Stimulated activated CD4-positive, alpha-beta T cell treated with anti-CD3 and anti-CD28 coated beads, Interleukin-15, amount 100 ng/mL, for 48 hours (primary cell): Measurements from ENCODE around the gene ATOH7.
"Not testable (repeated sequence)": the region's sequence is repeated elsewhere in the genome, so short reads cannot be mapped to it uniquely, and the experiment has no call there.

ENCODE experiments used
- DNase-seq, 2 donors: peaks; one replicate each; pipeline ENCODE4 v3.0.0-alpha.2; 2020; ENCODE audit warnings: low read depth in 2 of 2

Gene ATOH7

GRCh38 chr10:68231817-68232251, at the start of gene ATOH7:
Gene ATOH7 (minus strand): TSS chr10:68232113. CDS start chr10:68231677, 436 bp downstream.
- no peak for DNase-seq

DNA sequence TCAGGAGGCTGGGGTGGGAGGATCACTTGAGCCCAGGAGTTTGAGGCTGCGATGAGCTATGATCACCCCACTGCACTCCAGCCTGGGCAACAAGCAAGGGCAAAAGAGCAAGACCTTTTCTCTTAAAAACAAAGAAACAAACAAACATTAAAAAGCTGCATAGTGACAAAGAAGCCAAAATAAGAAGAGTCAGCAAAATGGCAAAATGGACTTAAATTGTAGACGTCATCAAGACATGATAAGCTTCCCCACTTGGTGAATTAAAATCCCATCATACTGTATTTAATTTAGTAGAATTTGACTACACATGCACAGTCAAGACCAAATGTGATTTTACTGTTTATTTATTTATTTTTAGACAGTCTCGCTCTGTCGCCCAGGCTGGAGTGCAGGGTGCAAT, 48.8 kb upstream of the ATOH7 start:
- DNase-seq, result no peak

DNA sequence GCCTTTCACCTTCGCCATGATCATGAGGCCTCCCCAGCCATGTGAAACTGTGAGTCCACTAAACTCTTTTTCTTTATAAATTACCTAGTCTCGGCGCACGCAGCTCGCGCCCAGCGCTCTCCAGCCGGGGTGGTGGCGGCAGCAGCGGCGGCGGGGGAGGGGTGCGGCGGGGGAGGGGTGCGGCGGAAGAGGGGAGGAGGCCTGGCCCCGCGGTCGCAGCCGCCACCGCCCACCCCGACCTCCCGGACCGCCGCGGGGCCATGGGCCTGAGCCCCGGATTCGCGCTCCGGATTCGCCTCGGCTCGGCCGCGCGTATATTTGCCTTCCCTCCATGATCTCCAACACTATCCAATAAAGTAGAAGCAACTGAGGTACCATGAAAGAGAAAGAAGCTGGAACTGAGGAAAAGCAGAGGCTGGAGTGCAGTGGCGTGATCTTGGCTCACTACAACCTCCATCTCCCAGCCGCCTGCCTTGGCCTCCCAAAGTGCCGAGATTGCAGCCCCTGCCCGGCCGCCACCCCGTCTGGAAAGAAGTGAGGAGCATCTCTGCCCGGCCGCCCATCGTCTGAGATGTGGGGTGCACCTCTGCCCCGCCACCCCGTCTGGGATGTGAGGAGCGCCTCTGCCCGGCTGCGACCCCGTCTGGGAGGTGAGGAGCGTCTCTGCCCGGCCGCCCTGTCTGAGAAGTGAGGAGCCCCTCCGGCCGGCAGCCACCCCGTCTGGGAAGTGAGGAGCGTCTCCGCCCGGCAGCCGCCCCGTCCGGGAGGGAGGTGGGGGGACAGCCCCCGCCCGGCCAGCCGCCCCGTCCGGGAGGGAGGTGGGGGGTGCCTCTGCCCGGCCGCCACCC, 47.2 kb upstream of the ATOH7 start:
- DNase-seq, result not testable (repeated sequence)

GRCh38 chr10:68277814-68278213, 45.9 kb upstream of the ATOH7 start:
- DNase-seq, result not testable (repeated sequence)

GRCh38 chr10:68276224-68276623, 44.3 kb upstream of the ATOH7 start:
- DNase-seq, result no peak

DNA sequence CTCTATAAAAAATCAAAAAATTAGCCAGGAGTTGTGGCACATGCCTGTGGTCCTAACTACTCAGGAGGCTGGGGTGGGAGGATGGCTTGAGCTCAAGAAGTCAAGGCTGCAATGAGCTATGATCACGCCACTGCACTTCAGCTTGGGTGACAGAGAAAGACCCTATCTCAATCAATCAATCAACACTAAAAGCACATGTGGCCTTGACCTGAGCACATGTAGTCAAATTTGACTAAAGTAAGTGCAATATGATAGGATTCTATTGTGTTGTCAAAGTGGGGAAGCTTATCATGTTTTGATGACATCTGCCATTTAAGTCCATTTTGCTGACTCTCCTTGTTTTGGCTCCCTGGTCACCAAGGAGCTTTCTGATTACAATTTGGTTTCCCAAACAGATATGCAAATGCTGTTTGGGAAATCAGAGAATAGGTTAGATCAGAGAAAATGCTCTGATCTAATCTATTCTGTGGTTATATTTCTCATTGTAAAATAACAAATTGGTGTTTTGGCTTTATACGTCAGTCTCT, 43.8 kb upstream of the ATOH7 start:
- no peak for DNase-seq

- DNase-seq, result no peak
These were observed 40.9 kb upstream of the ATOH7 start for GRCh38 chr10:68272833-68273232.

GRCh38 chr10:68271196-68271882, 39.4 kb upstream of the ATOH7 start:
- DNase-seq, result no peak

DNA sequence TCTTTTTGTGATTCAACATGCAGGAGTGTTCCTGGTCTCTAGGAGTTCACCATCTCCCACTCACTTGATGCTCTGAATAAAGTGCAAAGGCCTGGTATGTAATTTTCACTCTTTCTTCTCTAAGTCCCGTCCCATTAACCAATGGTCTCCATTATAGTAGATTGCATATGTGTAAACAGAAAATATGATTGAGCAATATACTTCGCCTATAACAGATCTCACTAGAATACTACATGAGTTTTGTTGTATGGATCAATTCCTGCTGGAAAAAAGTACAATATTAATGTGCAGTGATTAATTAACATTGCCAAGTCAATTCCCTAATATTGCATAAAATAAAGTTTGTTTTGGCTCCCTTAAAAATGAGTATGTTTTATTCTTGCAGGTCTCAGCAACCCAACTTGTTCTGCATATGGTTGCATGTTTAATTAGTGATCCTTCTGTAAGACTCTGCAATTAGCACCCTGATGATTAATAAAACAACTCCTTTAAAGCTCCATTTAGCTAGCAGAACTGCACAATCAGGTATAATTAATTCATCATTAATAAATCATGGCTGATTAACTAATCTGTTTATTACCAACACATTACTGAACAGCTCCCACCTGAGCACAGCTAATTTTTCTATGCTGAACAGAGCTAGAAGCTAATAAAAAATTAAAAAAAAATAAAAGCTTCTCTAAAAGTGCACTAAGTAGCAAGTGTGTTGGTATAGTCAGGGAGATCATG, 37.8 kb upstream of the ATOH7 start:
- DNase-seq, result no peak

DNA sequence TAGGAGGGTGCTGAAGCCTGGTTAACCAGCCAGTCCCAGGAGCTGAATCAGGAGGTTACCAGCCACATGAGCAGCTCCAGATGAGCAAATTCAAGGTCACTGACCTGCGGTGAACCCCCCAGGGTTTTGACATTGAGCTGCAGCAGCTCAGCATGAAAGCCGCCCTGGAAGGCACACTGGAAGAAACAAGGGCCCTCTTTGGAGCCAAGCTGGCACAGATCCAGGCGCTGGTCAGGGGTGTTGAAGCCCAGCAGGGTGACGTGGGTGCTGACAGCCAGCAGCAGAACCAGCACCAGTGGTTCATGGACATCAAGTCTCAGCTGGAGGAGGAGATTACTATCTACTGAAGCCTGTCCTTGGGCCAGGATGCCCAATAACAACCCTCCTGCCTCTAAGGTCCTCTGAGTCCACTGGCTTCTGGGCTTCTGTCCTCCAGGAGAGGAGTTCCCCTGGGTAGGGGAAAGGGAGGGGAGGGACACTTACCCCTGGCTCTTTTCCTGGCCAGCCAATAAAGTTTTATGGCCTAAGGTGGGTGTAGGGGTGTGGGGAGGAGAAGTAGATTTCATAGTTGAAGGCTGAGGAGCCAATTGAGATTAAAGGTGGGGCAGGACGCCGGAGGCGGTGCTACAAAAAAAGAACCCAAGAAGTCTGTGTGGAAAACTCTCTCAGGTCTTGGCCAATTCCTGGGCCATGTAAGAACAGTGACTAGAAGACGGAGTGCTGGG, 29.4 kb upstream of the ATOH7 start:
- no peak for DNase-seq

- no peak for DNase-seq
These were observed 21.4 kb upstream of the ATOH7 start for GRCh38 chr10:68253346-68253745.

DNA sequence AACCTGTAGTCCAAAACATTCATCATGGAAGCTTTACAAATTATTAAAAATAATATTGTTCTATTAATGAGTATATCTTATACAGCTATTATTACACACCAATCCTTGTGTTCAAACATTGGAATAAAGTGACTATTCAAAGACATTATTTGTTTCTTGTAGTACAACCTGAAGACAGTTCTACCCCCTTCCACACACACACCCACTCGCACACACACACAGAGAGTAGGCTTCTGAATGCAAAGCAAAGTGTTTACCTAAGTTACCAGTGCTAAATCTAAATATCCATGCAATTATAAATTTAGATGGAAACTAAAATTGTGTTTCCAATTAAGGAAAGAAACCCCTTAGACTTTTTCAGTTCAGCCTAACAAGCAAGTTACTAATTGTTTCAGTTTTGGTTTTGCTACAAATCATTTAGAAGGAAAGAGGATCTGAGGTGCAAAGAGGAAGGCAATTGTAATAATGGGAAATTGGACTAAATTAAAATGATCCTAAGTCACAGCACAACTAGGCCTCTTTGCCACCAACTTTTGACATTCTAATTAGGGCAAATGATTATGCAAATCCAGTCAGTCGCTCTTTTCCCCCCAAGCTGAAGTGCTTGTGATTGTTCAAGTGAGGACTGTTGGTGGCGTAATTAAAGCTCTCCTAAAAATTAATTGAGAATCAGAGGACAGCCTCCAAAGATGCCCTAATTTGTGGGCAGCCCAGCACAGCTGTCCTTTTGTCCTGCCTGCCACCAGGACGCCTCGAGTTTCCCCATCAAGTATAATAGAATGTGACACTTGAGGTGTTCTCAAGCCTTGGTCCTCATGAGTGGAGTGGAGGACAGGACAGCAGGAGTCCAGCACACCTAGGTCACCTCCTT, 19.9 kb upstream of the ATOH7 start:
- no peak for DNase-seq

DNA sequence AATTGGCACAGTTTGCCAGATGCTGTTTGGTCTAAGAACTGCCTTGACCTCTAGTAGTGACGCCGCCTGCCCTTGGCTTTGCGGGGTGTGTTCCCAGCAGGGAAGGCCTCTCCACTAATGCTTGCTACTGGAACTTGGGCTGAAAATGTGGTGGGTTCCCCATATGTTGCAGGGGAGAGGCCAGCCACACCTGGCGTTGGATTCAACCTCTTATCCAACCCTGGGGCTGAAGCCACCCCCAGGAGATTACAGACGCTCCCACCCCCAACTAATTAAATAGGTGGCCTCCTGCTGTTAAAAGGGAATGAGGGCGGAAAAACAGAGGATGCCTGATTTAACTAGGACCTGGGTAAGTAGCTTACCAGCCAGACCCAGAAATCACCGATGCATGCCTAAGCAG, 19.2 kb upstream of the ATOH7 start:
- DNase-seq, result no peak

DNA sequence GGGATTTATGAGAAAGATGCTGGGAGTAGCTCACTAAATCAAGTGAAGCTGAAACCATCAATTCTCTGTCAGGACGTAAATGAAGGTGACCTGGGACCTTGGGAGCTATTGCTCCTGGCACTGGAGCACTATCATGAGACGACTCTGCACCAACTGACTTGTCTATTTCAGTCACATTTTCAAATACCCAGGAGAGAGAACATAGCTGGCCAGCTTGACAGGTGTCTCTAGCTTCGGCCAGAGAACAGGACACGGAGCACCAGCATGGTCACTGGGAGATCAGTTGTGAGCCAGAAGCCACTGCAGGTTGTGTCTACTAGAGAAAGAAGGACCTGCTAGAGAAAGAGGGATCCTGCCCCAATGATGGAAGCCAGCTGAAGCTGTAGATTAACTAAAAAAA, 17.4 kb upstream of the ATOH7 start:
- DNase-seq, result no peak

DNA sequence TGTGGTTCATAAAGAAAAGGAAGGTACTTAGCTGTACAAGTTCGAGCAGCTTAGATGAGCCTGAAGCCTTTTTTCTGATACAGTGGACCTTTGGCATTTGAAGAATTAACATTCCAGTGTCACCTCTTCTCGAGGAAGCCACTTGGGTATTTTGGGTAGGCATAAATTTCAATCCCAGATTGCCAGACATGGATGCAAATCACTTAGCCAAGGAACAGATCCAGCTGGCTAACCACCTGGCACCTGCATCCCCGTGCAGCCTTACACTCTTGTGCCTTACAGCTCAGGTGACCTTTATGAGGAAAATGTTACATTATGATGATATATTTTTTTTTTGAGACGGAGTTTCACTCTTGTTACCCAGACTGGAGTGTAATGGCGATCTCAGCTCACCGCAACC, 16.0 kb upstream of the ATOH7 start:
- no peak for DNase-seq

DNA sequence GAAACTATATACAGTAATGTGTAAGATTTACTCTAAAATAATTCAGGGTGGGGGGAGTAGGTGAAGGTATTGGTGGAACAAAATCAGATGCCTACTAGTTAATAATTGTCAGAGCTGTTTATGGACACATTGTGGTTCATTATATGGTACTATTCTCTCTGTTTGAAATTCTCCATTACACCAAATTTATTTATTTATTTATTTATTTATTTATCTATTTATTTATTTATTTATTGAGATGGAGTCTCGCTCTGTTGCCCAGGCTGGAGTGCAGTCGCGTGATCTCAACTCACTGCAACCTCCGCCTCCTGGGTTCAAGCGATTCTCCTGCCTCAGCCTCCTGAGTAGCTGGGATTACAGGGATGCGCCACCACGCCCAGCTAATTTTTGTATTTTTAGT, 14.5 kb upstream of the ATOH7 start:
- not testable (repeated sequence) for DNase-seq

- DNase-seq, result no peak
These were observed 10.1 kb upstream of the ATOH7 start for GRCh38 chr10:68242051-68242450.

GRCh38 chr10:68239596-68240150, 7.8 kb upstream of the ATOH7 start:
- no peak for DNase-seq

GRCh38 chr10:68239069-68239468, 7.2 kb upstream of the ATOH7 start:
- no peak for DNase-seq

DNA sequence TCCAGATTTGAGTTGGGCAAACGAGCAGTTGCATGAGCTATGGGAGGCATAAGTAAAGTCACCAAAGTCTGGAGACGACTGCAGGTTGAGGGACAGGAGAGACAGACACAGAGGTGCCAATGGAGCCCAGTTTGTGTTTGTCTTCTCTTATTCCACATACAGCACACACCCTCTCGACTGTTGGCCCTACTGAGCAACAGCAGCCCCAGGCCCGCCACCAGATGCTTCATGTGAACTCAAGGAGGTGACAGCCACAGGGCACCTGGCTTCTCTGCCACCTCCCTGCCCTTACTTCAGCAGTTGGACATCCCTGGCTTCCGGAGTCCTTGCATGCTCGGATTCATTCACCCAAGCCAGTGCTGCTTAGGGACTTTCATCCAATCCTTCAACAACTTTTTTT, 6.5 kb upstream of the ATOH7 start:
- DNase-seq, result no peak
